Peyer's patch (tissue), 4 donors: ENCODE data around the gene PTPRE.

ENCODE experiments used
- CTCF ChIP-seq, 6 experiments: fragments of 450-650 bp in 4 of 6; fragments of 200-600 bp in 2 of 6; sonication (generic) in 1 of 6; IDR thresholded peaks; one replicate each; pipeline ENCODE4 v1.5.1; 2017 to 2019; ENCODE audit warnings: antibody characterized with exemption in 6 of 6, mild to moderate bottlenecking in 3 of 6, moderate library complexity in 1 of 6
- POLR2A ChIP-seq, 2 donors: fragments of 450-650 bp; IDR thresholded peaks; one replicate each; pipeline ENCODE4 v1.5.1; 2017; ENCODE audit warnings: antibody characterized with exemption in 2 of 2, mild to moderate bottlenecking in 2 of 2, moderate library complexity in 2 of 2

GRCh38 chr10:127887541-127888415 is 19.1 kb upstream of the PTPRE start:
- TF ChIP-seq CTCF (IDR thresholded peaks at IDR 0.05): no peak
- no peak for TF ChIP-seq POLR2A (IDR thresholded peaks at IDR 0.05)
